Thoracic aorta (tissue), 2 donors: ENCODE measurements around the gene ZKSCAN1. TPM values are rescaled to one million over a fixed set of nuclear protein-coding genes. Genes with fewer than 3 reads are reported as not detected.
"Not testable (repeated sequence)": the region's sequence is repeated elsewhere in the genome, so short reads cannot be mapped to it uniquely, and the experiment has no call there.

Source experiments
- ATAC-seq: fragments of 150-250 bp; one replicate; pipeline ENCODE4 v1.8.0; 2017; ENCODE audit warnings: low read depth; ENCODE audit not compliant: insufficient number of reproducible peaks, low FRiP score
- DNase-seq: peaks from one replicate; pipeline ENCODE4 v3.0.0-alpha.2; 2020; ENCODE audit warnings: low spot score
- H3K27ac ChIP-seq, 2 donors: fragments of 200-600 bp; sonication (generic); 1 replicate in 1 of 2; 2 replicates in 1 of 2; pipeline ENCODE4 v1.5.1; 2016; ENCODE audit warnings: mild to moderate bottlenecking in 2 of 2, moderate library complexity in 2 of 2
- H3K27me3 ChIP-seq: fragments of 200-600 bp; sonication (generic); replicated peaks from 2 replicates; pipeline ENCODE4 v1.6.0; 2016; ENCODE audit warnings: mild to moderate bottlenecking; ENCODE audit not compliant: insufficient read depth
- H3K36me3 ChIP-seq: fragments of 200-600 bp; sonication (generic); one replicate; pipeline ENCODE4 v1.5.1; 2016
- H3K4me1 ChIP-seq, 2 donors: fragments of 200-600 bp; sonication (generic); 1 replicate in 1 of 2; 2 replicates in 1 of 2; pipeline versions ENCODE4 v1.5.1 to v1.6.0; 2016; ENCODE audit warnings: low read depth in 2 of 2, mild to moderate bottlenecking in 1 of 2; ENCODE audit not compliant: control insufficient read depth in 1 of 2
- H3K4me3 ChIP-seq: fragments of 200-600 bp; sonication (generic); 2 replicates; pipeline ENCODE4 v1.5.1; 2016; ENCODE audit warnings: mild to moderate bottlenecking
- H3K9me3 ChIP-seq: fragments of 200-600 bp; sonication (generic); 2 replicates; pipeline ENCODE4 v1.5.1; 2016
- CTCF ChIP-seq: fragments of 200-600 bp; sonication (generic); IDR thresholded peaks from one replicate; pipeline ENCODE4 v1.5.1; 2019; ENCODE audit warnings: antibody characterized with exemption
- total RNA-seq, 2 donors: library from RNA; depleted of rRNA; stranded (reverse); fragments of >200 nt; gene quantifications; one replicate each; pipeline versions ENCODE4 v1.1.0 to v1.2.3, GENCODE V29; 2016

The ZKSCAN1 gene
- total RNA-seq, 2 donors from 2014 or later = 25.6 to 42.5 TPM

- Histone ChIP-seq H3K4me3 (no peak within 1 kb of the TSS), H3K27ac (no peak within 1 kb of the TSS), H3K36me3 (no peaks in the 10 kb centered on the region), H3K9me3 (no peaks in the 10 kb centered on the region), H3K27me3 (no peaks in the 10 kb centered on the region), H3K4me1 (no peaks in the 10 kb centered on the region)
- ATAC-seq (no peak), DNase-seq (no peak)
- TF ChIP-seq CTCF = no peak
Observed at GRCh38 chr7:99975782-99976521, 39.4 kb upstream of the ZKSCAN1 start, which contains the start of gene AZGP1. Gene AZGP1 (minus strand): TSS chr7:99976031. CDS start chr7:99976020, 11 bp downstream.

GRCh38 chr7:99976626-99977025 lies 38.8 kb upstream of the ZKSCAN1 start:
- H3K27ac ChIP-seq = no peak overlapping the region
- no peaks in the 10 kb centered on the region for H3K36me3 ChIP-seq
- TF ChIP-seq CTCF = no peak
- H3K4me1 ChIP-seq = no peaks in the 10 kb centered on the region
- no peaks in the 10 kb centered on the region for H3K27me3 ChIP-seq
- DNase-seq (no peak), ATAC-seq (no peak)
- H3K9me3 ChIP-seq = no peaks in the 10 kb centered on the region
- H3K4me3 ChIP-seq = no peak overlapping the region

- H3K27ac ChIP-seq, DNase-seq, H3K36me3 ChIP-seq: not testable (repeated sequence)
Observed at GRCh38 chr7:99979814-99980225, 35.6 kb upstream of the ZKSCAN1 start.

GRCh38 chr7:99980448-99980872 lies 34.9 kb upstream of the ZKSCAN1 start:
- not testable (repeated sequence) for DNase-seq, ATAC-seq, H3K9me3 ChIP-seq, H3K36me3 ChIP-seq, H3K27me3 ChIP-seq, H3K4me3 ChIP-seq, H3K27ac ChIP-seq, H3K4me1 ChIP-seq

More at GRCh38 chr7:99979814-99980225, 35.6 kb upstream of the ZKSCAN1 start:
- peak; percentile 75 for TF ChIP-seq CTCF
- not testable (repeated sequence) for H3K4me3 ChIP-seq, H3K9me3 ChIP-seq, H3K4me1 ChIP-seq, H3K27me3 ChIP-seq, ATAC-seq

- not testable (repeated sequence) for H3K27ac ChIP-seq, ATAC-seq, H3K9me3 ChIP-seq, H3K36me3 ChIP-seq, DNase-seq, H3K4me3 ChIP-seq, H3K27me3 ChIP-seq, H3K4me1 ChIP-seq
Observed at GRCh38 chr7:99981066-99981465, 34.3 kb upstream of the ZKSCAN1 start.

- H3K4me1 ChIP-seq = no peaks in the 10 kb centered on the region
- no peak overlapping the region for H3K4me3 ChIP-seq
- no peaks in the 10 kb centered on the region for H3K36me3 ChIP-seq
- H3K9me3 ChIP-seq = no peaks in the 10 kb centered on the region
- no peaks in the 10 kb centered on the region for H3K27me3 ChIP-seq
- no peak overlapping the region for H3K27ac ChIP-seq
- DNase-seq (no peak), ATAC-seq (no peak)
- no peak for TF ChIP-seq CTCF
Observed at GRCh38 chr7:99984593-99984992, 30.8 kb upstream of the ZKSCAN1 start.

GRCh38 chr7:99987306-99987705 lies 28.1 kb upstream of the ZKSCAN1 start:
- not testable (repeated sequence) for H3K4me1 ChIP-seq, H3K4me3 ChIP-seq, H3K36me3 ChIP-seq, DNase-seq, H3K9me3 ChIP-seq, H3K27me3 ChIP-seq, ATAC-seq, H3K27ac ChIP-seq
